SU-DHL-6 (cell line): ENCODE data around the gene MARCHF4.

Source experiments
- CTCF ChIP-seq: fragments of 200-600 bp; sonication (generic); IDR thresholded peaks from one replicate; pipeline ENCODE4 v1.5.1; 2017; ENCODE audit warnings: antibody characterized with exemption, mild to moderate bottlenecking, low read length, moderate library complexity; ENCODE audit not compliant: insufficient read depth, poor library complexity, severe bottlenecking
- EZH2phosphoT487 ChIP-seq: fragments of 200-600 bp; sonication (generic), shearing (Covaris generic); conservative IDR thresholded peaks from 2 replicates; pipeline ENCODE4 v1.6.1; 2018; ENCODE audit warnings: mild to moderate bottlenecking, antibody characterized with exemption, low read length, moderate library complexity, mixed read lengths

- TF ChIP-seq CTCF (no peak), EZH2phosphoT487 (no peak)
Measured at GRCh38 chr2:216392018-216392562, 19.8 kb upstream of the MARCHF4 start.
